Prostate gland (tissue), 2 donors: ENCODE data around the gene EPB41L1.

Source experiments
- CTCF ChIP-seq, 4 experiments: fragments of 200-600 bp in 2 of 4; fragments of 450-650 bp in 2 of 4; sonication (generic) in 2 of 4; IDR thresholded peaks; 1 replicate in 3 of 4; 2 replicates in 1 of 4; pipeline ENCODE4 v1.5.1; 2016 to 2019; ENCODE audit warnings: antibody characterized with exemption in 4 of 4, mild to moderate bottlenecking in 2 of 4, moderate library complexity in 2 of 4
- POLR2AphosphoS5 ChIP-seq: sonication (generic); formaldehyde crosslinking; IDR thresholded peaks from one replicate; pipeline ENCODE4 v1.6.1; 2017; ENCODE audit warnings: antibody characterized with exemption

GRCh38 chr20:36152261-36152660, 2.3 kb upstream of the EPB41L1 start:
- TF ChIP-seq CTCF (IDR thresholded peaks at IDR 0.05) (no peak), POLR2AphosphoS5 (no peak)
